Epithelial cell of proximal tubule (primary cell): ENCODE data around the gene ADAM12. TPM values are rescaled to one million over a fixed set of nuclear protein-coding genes. Genes with fewer than 3 reads are reported as not detected.
"Not testable (repeated sequence)": the region's sequence is repeated elsewhere in the genome, so short reads cannot be mapped to it uniquely, and the experiment has no call there.

ENCODE experiments used
- DNase-seq: peaks from one replicate; pipeline ENCODE4 v3.0.0-alpha.2; 2011; ENCODE audit warnings: low read depth
- H3K4me3 ChIP-seq: 2 replicates; pipeline ENCODE4 v1.5.1; 2011; ENCODE audit warnings: low read depth, mild to moderate bottlenecking, low read length
- CTCF ChIP-seq: conservative IDR thresholded peaks from 2 replicates; pipeline ENCODE4 v1.5.1; 2012; ENCODE audit warnings: low read depth, mild to moderate bottlenecking, low read length
- total RNA-seq: library from RNA; depleted of rRNA; stranded (reverse); fragments of >200 nt; gene quantifications from 2 replicates; pipeline ENCODE4 v1.2.3, GENCODE V29; 2015

The ADAM12 gene
- total RNA-seq, 1 donor from 2014 or later, result 3.2 TPM

GRCh38 chr10:126352453-126352852 lies 35.8 kb downstream of the ADAM12 start:
- no peak overlapping the region for H3K4me3 ChIP-seq
- DNase-seq, result no peak
- TF ChIP-seq CTCF, result no peak

GRCh38 chr10:126351021-126351420 lies 37.3 kb downstream of the ADAM12 start:
- H3K4me3 ChIP-seq, result no peak overlapping the region
- no peak for DNase-seq
- TF ChIP-seq CTCF, result no peak

GRCh38 chr10:126350216-126350992 lies 37.9 kb downstream of the ADAM12 start:
- TF ChIP-seq CTCF, result no peak
- peak; percentile 98 for DNase-seq
- H3K4me3 ChIP-seq, result peak overlapping the region; percentile 32

- no peak overlapping the region for H3K4me3 ChIP-seq
- TF ChIP-seq CTCF, result no peak
- no peak for DNase-seq
Measured at GRCh38 chr10:126349676-126350075, 38.6 kb downstream of the ADAM12 start.

GRCh38 chr10:126349101-126349500 lies 39.2 kb downstream of the ADAM12 start:
- DNase-seq, result no peak
- no peak overlapping the region for H3K4me3 ChIP-seq
- no peak for TF ChIP-seq CTCF

- not testable (repeated sequence) for H3K4me3 ChIP-seq, DNase-seq
Measured at GRCh38 chr10:126343496-126343895, 44.8 kb downstream of the ADAM12 start.

GRCh38 chr10:126342680-126343079 lies 45.6 kb downstream of the ADAM12 start:
- no peak overlapping the region for H3K4me3 ChIP-seq
- no peak for TF ChIP-seq CTCF

More at GRCh38 chr10:126342680-126343079, 45.6 kb downstream of the ADAM12 start:
- no peak for DNase-seq
